Vagina (tissue), 2 donors: ENCODE results near the gene YBX1. TPM values are rescaled to one million over a fixed set of nuclear protein-coding genes. Genes with fewer than 3 reads are reported as not detected.
"Not testable (repeated sequence)": the region's sequence is repeated elsewhere in the genome, so short reads cannot be mapped to it uniquely, and the experiment has no call there.

Experiments used
- DNase-seq, 2 donors: peaks; one replicate each; pipeline ENCODE4 v3.0.0-alpha.2; 2017; ENCODE audit errors: extremely low spot score in 2 of 2
- H3K27ac ChIP-seq: fragments of 200-600 bp; sonication (generic); one replicate; pipeline ENCODE4 v1.5.1; 2019
- H3K27me3 ChIP-seq: fragments of 200-600 bp; sonication (generic); one replicate; pipeline ENCODE4 v1.5.1; 2019
- H3K36me3 ChIP-seq, 2 donors: fragments of 200-600 bp; sonication (generic); one replicate each; pipeline ENCODE4 v1.5.1; 2017 to 2019
- H3K4me1 ChIP-seq: fragments of 200-600 bp; sonication (generic); one replicate; pipeline ENCODE4 v1.5.1; 2019
- H3K4me3 ChIP-seq, 2 donors: fragments of 200-600 bp; sonication (generic); 1 replicate in 1 of 2; 2 replicates in 1 of 2; pipeline ENCODE4 v1.5.1; 2016 to 2019
- H3K9me3 ChIP-seq: fragments of 200-600 bp; sonication (generic); one replicate; pipeline ENCODE4 v1.5.1; 2019
- POLR2A ChIP-seq, 2 donors: fragments of 450-650 bp; IDR thresholded peaks; one replicate each; pipeline ENCODE4 v1.6.1; 2017; ENCODE audit warnings: antibody characterized with exemption in 2 of 2, mild to moderate bottlenecking in 2 of 2, moderate library complexity in 2 of 2
- POLR2AphosphoS5 ChIP-seq, 2 donors: sonication (generic); formaldehyde crosslinking; IDR thresholded peaks; one replicate each; pipeline ENCODE4 v1.9.0; 2017; ENCODE audit warnings: antibody characterized with exemption in 2 of 2, mild to moderate bottlenecking in 2 of 2, low read depth in 1 of 2; ENCODE audit not compliant: insufficient read depth in 1 of 2
- intact Hi-C: fragments of 100-400 bp; cut with DNase I; formaldehyde crosslinking; loops from one replicate; pipeline ENCODE4 v1.15.1; 2023
- total RNA-seq: library from RNA; depleted of rRNA; stranded (reverse); fragments of >200 nt; gene quantifications from one replicate; pipeline ENCODE4 v1.2.3, GENCODE V29; 2016
- TF ChIP-seq, protein P1 (sequence below), 3 experiments: fragments of 450-650 bp in 2 of 3; fragments of 200-600 bp in 1 of 3; sonication (generic) in 1 of 3; IDR thresholded peaks; one replicate each; pipeline ENCODE4 v1.5.1; 2017 to 2019; ENCODE audit warnings: antibody characterized with exemption in 3 of 3, mild to moderate bottlenecking in 2 of 3, moderate library complexity in 2 of 3

Gene YBX1
- total RNA-seq, 1 donor from 2014 or later, result 397 TPM

- H3K9me3 ChIP-seq, result no peaks in the 10 kb centered on the region
- peaks cover 0 to 22% of the 10 kb centered on the region in 2 donors for H3K36me3 ChIP-seq
- H3K27me3 ChIP-seq, result no peaks in the 10 kb centered on the region
- TF ChIP-seq POLR2AphosphoS5 (IDR thresholded peaks at IDR 0.05; ENCODE audit: insufficient read depth in 1 of 2, low read depth in 1 of 2) (no peak), POLR2A (IDR thresholded peaks at IDR 0.05) (no peak)
- TF ChIP-seq, protein P1, sequence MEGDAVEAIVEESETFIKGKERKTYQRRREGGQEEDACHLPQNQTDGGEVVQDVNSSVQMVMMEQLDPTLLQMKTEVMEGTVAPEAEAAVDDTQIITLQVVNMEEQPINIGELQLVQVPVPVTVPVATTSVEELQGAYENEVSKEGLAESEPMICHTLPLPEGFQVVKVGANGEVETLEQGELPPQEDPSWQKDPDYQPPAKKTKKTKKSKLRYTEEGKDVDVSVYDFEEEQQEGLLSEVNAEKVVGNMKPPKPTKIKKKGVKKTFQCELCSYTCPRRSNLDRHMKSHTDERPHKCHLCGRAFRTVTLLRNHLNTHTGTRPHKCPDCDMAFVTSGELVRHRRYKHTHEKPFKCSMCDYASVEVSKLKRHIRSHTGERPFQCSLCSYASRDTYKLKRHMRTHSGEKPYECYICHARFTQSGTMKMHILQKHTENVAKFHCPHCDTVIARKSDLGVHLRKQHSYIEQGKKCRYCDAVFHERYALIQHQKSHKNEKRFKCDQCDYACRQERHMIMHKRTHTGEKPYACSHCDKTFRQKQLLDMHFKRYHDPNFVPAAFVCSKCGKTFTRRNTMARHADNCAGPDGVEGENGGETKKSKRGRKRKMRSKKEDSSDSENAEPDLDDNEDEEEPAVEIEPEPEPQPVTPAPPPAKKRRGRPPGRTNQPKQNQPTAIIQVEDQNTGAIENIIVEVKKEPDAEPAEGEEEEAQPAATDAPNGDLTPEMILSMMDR (IDR thresholded peaks at IDR 0.05), result no peak
- H3K27ac ChIP-seq, result no peak overlapping the region
- peaks cover 66% of the 10 kb centered on the region for H3K4me1 ChIP-seq
- H3K4me3 ChIP-seq, result no peak overlapping the region
- no peak for DNase-seq
- intact Hi-C loops, result no loop called here
Observed at GRCh38 chr1:42692461-42692860, 10.2 kb downstream of the YBX1 start.

GRCh38 chr1:42692911-42693310, 10.7 kb downstream of the YBX1 start:
- peaks cover 62% of the 10 kb centered on the region for H3K4me1 ChIP-seq
- TF ChIP-seq POLR2A (IDR thresholded peaks at IDR 0.05), result no peak
- TF ChIP-seq, protein P1 (IDR thresholded peaks at IDR 0.05), result no peak
- no peak for TF ChIP-seq POLR2AphosphoS5 (IDR thresholded peaks at IDR 0.05; ENCODE audit: insufficient read depth in 1 of 2, low read depth in 1 of 2)

DNA sequence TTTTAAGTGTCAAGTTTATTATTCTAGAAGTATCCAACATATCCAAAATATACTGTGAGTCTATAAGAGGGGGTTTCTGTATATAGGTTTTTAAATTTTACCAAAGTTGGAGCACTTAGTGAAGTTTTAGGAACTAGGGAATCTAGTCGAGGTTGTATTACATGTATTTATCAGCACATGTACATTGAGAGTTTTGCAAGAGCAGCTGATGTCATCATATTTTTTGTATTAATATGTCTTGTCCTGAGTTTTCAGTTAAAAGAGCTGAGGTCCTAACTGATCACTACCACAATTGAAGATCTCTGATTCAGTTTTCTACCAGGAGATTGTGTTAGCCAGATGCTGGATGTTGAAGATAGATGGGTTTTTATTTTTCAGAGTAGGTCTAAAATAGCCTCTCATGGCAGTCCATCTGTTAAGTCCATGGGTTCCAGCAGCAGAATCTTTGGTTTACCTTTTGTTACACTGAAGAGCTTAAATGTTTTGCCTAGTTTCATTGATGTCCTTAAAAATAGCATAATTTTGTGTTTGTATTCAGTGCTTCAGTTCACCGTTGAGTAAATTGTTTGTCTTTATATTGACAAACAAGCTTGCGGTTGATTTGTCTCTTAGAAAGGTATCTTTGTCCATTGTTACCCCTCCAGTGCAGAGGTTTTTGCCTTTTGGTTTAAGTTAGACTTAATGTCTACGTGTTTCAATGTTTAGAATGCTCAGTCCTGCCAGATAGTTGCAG, 16.0 kb downstream of the YBX1 start:
- H3K9me3 ChIP-seq, result no peaks in the 10 kb centered on the region
- no peak overlapping the region for H3K4me3 ChIP-seq
- peaks cover 0 to 73% of the 10 kb centered on the region in 2 donors for H3K36me3 ChIP-seq
- no peak overlapping the region for H3K27ac ChIP-seq
- H3K27me3 ChIP-seq, result no peaks in the 10 kb centered on the region
- intact Hi-C loops, result no loop called here
- H3K4me1 ChIP-seq, result peaks cover 9% of the 10 kb centered on the region
- DNase-seq, result no peak
- no peak for TF ChIP-seq POLR2AphosphoS5 (IDR thresholded peaks at IDR 0.05; ENCODE audit: insufficient read depth in 1 of 2, low read depth in 1 of 2)
- TF ChIP-seq, protein P1 (IDR thresholded peaks at IDR 0.05), result no peak
- no peak for TF ChIP-seq POLR2A (IDR thresholded peaks at IDR 0.05)

More at GRCh38 chr1:42692911-42693310, 10.7 kb downstream of the YBX1 start:
- H3K36me3 ChIP-seq, result peaks cover 0 to 27% of the 10 kb centered on the region in 2 donors
- H3K4me3 ChIP-seq, result no peak overlapping the region
- intact Hi-C loops, result no loop called here
- H3K27ac ChIP-seq, result no peak overlapping the region
- no peaks in the 10 kb centered on the region for H3K27me3 ChIP-seq
- DNase-seq, result no peak
- H3K9me3 ChIP-seq, result no peaks in the 10 kb centered on the region

GRCh38 chr1:42700006-42700405, 17.8 kb downstream of the YBX1 start:
- no peaks in the 10 kb centered on the region for H3K9me3 ChIP-seq
- no peaks in the 10 kb centered on the region for H3K4me1 ChIP-seq
- no peak for DNase-seq
- intact Hi-C loops, result no loop called here
- no peak overlapping the region for H3K27ac ChIP-seq
- H3K4me3 ChIP-seq, result no peak overlapping the region
- no peak for TF ChIP-seq POLR2AphosphoS5 (IDR thresholded peaks at IDR 0.05; ENCODE audit: insufficient read depth in 1 of 2, low read depth in 1 of 2)
- TF ChIP-seq, protein P1 (IDR thresholded peaks at IDR 0.05), result no peak
- no peak for TF ChIP-seq POLR2A (IDR thresholded peaks at IDR 0.05)
- H3K36me3 ChIP-seq, result peaks cover 4 to 85% of the 10 kb centered on the region in 2 donors
- H3K27me3 ChIP-seq, result no peaks in the 10 kb centered on the region

DNA sequence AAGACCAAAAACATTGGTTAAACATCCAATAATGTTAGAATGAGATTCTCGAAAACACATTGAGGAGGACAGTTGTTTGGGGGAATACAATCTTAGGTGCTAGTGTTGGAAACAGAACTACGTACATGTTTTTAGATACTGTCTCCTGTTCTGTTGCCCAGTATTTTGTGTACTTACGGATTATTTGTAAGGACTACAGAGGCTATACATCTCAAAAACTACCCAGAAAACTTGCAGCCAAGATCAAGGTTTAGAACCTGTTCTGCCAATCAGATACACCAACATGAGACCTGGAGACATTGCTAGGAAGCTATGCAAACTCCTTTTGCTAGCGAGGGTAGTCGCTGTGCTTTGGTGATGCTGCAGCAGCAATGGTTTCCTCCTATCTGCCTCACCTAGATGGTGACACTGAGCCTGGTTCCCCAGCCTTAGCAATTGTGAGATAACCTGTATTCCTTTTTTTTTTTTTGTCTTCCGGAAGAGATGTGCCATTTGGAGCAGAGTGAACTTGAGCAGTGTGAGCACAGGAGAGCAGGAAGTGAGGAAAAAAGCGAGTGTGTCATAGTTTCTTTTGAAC, 21.8 kb downstream of the YBX1 start:
- Histone ChIP-seq H3K9me3 (no peaks in the 10 kb centered on the region), H3K27me3 (no peaks in the 10 kb centered on the region), H3K4me3 (no peak overlapping the region), H3K36me3 (peaks cover 4 to 84% of the 10 kb centered on the region in 2 donors), H3K4me1 (no peaks in the 10 kb centered on the region), H3K27ac (no peak overlapping the region)
- no peak for TF ChIP-seq POLR2AphosphoS5 (IDR thresholded peaks at IDR 0.05; ENCODE audit: insufficient read depth in 1 of 2, low read depth in 1 of 2)
- TF ChIP-seq POLR2A (IDR thresholded peaks at IDR 0.05), result no peak
- TF ChIP-seq, protein P1 (IDR thresholded peaks at IDR 0.05), result no peak
- DNase-seq, result no peak
- intact Hi-C loops, result no loop called here

DNA sequence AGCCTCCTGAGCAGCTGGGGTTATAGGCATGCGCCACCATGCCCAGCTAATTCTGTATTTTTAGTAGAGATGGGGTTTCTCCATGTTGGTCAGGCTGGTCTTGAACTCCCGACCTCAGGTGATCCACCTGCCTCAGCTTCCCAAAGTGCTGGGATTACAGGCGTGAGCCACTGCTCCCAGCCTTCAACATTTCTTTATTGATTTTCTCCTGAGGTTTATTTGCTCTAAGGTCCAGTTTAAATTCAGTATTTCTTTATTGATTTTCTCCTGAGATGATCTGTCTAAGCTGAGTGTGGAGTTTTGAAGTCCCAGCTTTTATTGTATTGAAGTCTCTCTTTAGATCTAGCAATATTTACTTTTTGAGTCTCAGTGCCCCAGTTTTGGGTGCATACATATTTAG, 30.6 kb downstream of the YBX1 start:
- intact Hi-C loops, H3K27me3 ChIP-seq, H3K4me3 ChIP-seq, DNase-seq, H3K4me1 ChIP-seq, H3K9me3 ChIP-seq, H3K27ac ChIP-seq: not testable (repeated sequence)
- peaks cover 0 to 39% of the 10 kb centered on the region in 2 donors for H3K36me3 ChIP-seq
